K562 (cell line): ENCODE data around the gene ARPC2. TPM values are rescaled to one million over a fixed set of nuclear protein-coding genes. Genes with fewer than 3 reads are reported as not detected.

Experiments used
- ESRRA ChIP-seq: fragments of 450-650 bp; IDR thresholded peaks from 2 replicates; pipeline ENCODE4 v1.6.1; 2014; ENCODE audit warnings: low read depth, mild to moderate bottlenecking, moderate library complexity, borderline replicate concordance
- FIP1L1 ChIP-seq: fragments of 200-400 bp; formaldehyde crosslinking; IDR thresholded peaks from 2 replicates; pipeline ENCODE4 v1.6.1; 2018; ENCODE audit warnings: mild to moderate bottlenecking, low read depth, low read length; ENCODE audit not compliant: poor library complexity, severe bottlenecking
- KAT7 ChIP-seq: sonication (generic); formaldehyde crosslinking; IDR thresholded peaks from 2 replicates; pipeline ENCODE4 v1.8.0; 2022; ENCODE audit warnings: missing genetic modification reagents, mild to moderate bottlenecking, borderline replicate concordance
- MTA1 ChIP-seq: fragments of 450-650 bp; IDR thresholded peaks from 2 replicates; pipeline ENCODE4 v1.6.1; 2017; ENCODE audit warnings: borderline replicate concordance
- PHB2 ChIP-seq: fragments of 450-650 bp; IDR thresholded peaks from 2 replicates; pipeline ENCODE4 v1.6.1; 2017; ENCODE audit warnings: low read depth
- PTBP1 ChIP-seq: fragments of 200-400 bp; formaldehyde crosslinking; IDR thresholded peaks from 2 replicates; pipeline ENCODE4 v1.6.1; 2017; ENCODE audit warnings: low read depth, low read length
- RFX1 ChIP-seq: fragments of 450-650 bp; IDR thresholded peaks from 2 replicates; pipeline ENCODE4 v1.6.1; 2016; ENCODE audit warnings: mild to moderate bottlenecking, moderate library complexity
- SAFB2 ChIP-seq: fragments of 200-400 bp; formaldehyde crosslinking; IDR thresholded peaks from 2 replicates; pipeline ENCODE4 v1.6.1; 2018; ENCODE audit warnings: borderline replicate concordance, low read length, low read depth, moderate library complexity; ENCODE audit not compliant: severe bottlenecking
- SPI1 ChIP-seq: IDR thresholded peaks from 2 replicates; pipeline ENCODE4 v1.6.1; 2011; ENCODE audit warnings: low read depth, low read length, control low read depth, borderline replicate concordance
- STAT5A ChIP-seq: IDR thresholded peaks from 2 replicates; pipeline ENCODE4 v1.6.1; 2012; ENCODE audit warnings: low read length, inconsistent platforms, borderline replicate concordance
- STAT5B ChIP-seq: fragments of 250-450 bp; sonication (Bioruptor Pico); IDR thresholded peaks from 2 replicates; pipeline ENCODE4 v1.8.0; 2021; ENCODE audit warnings: mild to moderate bottlenecking, inconsistent platforms
- TBP ChIP-seq: optimal IDR thresholded peaks from 2 replicates; pipeline ENCODE3; 2011; ENCODE audit warnings: low read depth, low read length, improper control_type of control experiment
- TFAM ChIP-seq: fragments of 250-450 bp; sonication (Bioruptor Pico); conservative IDR thresholded peaks from 2 replicates; pipeline ENCODE4 v1.5.0; 2021; ENCODE audit warnings: mild to moderate bottlenecking, moderate library complexity
- ZFX ChIP-seq: sonication (generic); formaldehyde crosslinking; IDR thresholded peaks from 2 replicates; pipeline ENCODE4 v1.8.0; 2022; ENCODE audit warnings: mild to moderate bottlenecking, missing genetic modification reagents, moderate library complexity
- ZNF174 ChIP-seq: fragments of 250-450 bp; sonication (Bioruptor Pico); IDR thresholded peaks from 2 replicates; pipeline ENCODE4 v1.4.0; 2020; ENCODE audit warnings: mild to moderate bottlenecking
- ZNF224 ChIP-seq: sonication (generic); formaldehyde crosslinking; IDR thresholded peaks from 2 replicates; pipeline ENCODE4 v1.8.0; 2022; ENCODE audit warnings: mild to moderate bottlenecking, missing genetic modification reagents
- polyA plus RNA-seq, 8 experiments: library from polyadenylated mRNA; depleted of rRNA in 4 of 8; stranded (reverse) in 5 of 8; unstranded in 3 of 8; fragments of >200 nt; fragmentation: Nextera tagmentation in 2 of 8; fragmentation: Illumina TruSeq in 1 of 8; extraction: Ambion mirVana in 2 of 8; extraction: Trizol in 1 of 8; gene quantifications; 2 replicates each; pipeline versions ENCODE4 v1.2.1 to v1.2.3, GENCODE V29; 2011 to 2014; ENCODE audit warnings: inconsistent platforms in 1 of 8, missing spikeins in 1 of 8
- total RNA-seq, 7 experiments: library from RNA; depleted of rRNA in 6 of 7; stranded (reverse); fragments of >200 nt in 6 of 7; fragmentation: Illumina TruSeq in 2 of 7; extraction: Trizol in 2 of 7; gene quantifications; 2 replicates each; pipeline versions ENCODE4 v1.2.1 to v1.2.3, GENCODE V29; 2011 to 2021; ENCODE audit warnings: low replicate concordance in 1 of 7
- TF ChIP-seq, protein P1 (sequence below): fragments of 250-450 bp; sonication (Bioruptor Pico); IDR thresholded peaks from 2 replicates; pipeline ENCODE4 v1.4.0; 2020
- TF ChIP-seq, protein P2 (sequence below): fragments of 450-650 bp; formaldehyde crosslinking; IDR thresholded peaks from 2 replicates; pipeline ENCODE4 v1.4.0; 2022; ENCODE audit warnings: missing genetic modification characterization

ARPC2 gene
- total and polyA plus RNA-seq, 9 of the 15 experiments (the other 6 are each of a cell fraction or from before 2014, with no cell fraction given), result 81.9 to 187 (median 103) TPM

DNA sequence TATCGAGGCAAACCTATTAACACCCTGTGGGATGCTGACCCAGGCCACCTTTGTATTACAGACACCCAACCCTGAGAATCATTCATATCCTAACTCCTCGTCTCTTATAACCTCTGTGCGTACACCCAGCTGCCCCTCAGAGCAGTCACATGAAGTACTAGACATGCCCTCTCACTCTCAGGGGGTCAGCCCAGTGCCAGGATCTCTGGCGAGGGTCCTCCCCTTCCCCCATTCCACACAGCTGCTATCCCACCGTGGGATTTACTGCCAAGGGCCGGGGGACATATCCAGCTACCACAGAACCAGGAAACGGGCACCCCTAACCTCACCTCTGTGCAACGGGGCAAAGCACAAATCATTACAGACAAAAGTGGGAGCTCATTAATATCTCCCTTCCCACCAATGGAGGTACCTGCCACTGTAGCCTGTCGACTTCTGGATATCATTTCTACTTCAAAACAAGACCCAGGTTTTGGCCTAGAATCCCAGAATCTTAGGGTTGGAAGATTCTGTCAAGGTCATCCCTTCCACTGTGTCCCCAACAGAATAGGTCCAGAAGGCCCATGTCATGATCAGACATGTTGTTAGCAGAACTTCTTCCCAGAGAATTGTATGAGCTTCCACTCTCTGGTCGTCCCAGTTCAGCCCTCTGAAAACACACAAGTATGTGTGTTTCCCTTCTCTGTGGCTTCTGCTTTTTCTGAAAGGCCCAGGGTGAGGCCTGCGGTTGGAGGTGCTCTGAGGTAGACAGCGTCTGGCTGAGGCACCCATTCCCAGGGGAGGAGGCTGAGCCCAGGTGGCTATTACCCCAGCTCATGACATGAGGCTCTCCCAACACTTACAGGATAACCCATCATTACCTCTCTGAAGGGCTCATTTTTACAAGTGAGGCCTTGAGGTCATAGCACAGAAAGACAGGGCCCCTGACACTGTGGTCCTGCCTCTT lies 73.6 kb downstream of the ARPC2 start (continued):
- TF ChIP-seq, protein P1, sequence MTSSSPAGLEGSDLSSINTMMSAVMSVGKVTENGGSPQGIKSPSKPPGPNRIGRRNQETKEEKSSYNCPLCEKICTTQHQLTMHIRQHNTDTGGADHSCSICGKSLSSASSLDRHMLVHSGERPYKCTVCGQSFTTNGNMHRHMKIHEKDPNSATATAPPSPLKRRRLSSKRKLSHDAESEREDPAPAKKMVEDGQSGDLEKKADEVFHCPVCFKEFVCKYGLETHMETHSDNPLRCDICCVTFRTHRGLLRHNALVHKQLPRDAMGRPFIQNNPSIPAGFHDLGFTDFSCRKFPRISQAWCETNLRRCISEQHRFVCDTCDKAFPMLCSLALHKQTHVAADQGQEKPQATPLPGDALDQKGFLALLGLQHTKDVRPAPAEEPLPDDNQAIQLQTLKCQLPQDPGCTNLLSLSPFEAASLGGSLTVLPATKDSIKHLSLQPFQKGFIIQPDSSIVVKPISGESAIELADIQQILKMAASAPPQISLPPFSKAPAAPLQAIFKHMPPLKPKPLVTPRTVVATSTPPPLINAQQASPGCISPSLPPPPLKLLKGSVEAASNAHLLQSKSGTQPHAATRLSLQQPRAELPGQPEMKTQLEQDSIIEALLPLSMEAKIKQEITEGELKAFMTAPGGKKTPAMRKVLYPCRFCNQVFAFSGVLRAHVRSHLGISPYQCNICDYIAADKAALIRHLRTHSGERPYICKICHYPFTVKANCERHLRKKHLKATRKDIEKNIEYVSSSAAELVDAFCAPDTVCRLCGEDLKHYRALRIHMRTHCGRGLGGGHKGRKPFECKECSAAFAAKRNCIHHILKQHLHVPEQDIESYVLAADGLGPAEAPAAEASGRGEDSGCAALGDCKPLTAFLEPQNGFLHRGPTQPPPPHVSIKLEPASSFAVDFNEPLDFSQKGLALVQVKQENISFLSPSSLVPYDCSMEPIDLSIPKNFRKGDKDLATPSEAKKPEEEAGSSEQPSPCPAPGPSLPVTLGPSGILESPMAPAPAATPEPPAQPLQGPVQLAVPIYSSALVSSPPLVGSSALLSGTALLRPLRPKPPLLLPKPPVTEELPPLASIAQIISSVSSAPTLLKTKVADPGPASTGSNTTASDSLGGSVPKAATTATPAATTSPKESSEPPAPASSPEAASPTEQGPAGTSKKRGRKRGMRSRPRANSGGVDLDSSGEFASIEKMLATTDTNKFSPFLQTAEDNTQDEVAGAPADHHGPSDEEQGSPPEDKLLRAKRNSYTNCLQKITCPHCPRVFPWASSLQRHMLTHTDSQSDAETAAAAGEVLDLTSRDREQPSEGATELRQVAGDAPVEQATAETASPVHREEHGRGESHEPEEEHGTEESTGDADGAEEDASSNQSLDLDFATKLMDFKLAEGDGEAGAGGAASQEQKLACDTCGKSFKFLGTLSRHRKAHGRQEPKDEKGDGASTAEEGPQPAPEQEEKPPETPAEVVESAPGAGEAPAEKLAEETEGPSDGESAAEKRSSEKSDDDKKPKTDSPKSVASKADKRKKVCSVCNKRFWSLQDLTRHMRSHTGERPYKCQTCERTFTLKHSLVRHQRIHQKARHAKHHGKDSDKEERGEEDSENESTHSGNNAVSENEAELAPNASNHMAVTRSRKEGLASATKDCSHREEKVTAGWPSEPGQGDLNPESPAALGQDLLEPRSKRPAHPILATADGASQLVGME, result no peak
- TF ChIP-seq MTA1 (no peak), SAFB2 (no peak), RFX1 (no peak), PHB2 (no peak), FIP1L1 (no peak), SPI1 (peak; percentile 75; the same call in 1 of the 2 replicates), ZNF224 (CRISPR knock-in tag) (no peak), PTBP1 (no peak), STAT5B (CRISPR knock-in tag) (no peak), ZFX (CRISPR knock-in tag) (peak; percentile 64; the same call in 1 of the 2 replicates), STAT5A (no peak), TFAM (no peak), ESRRA (0 out of 2 replicates have a peak, but pooled peaks have one; percentile 40), KAT7 (0 out of 2 replicates have a peak, but pooled peaks have one; percentile 87), ZNF174 (CRISPR knock-in tag) (no peak), TBP (peak; percentile 4)
- TF ChIP-seq, protein P2, sequence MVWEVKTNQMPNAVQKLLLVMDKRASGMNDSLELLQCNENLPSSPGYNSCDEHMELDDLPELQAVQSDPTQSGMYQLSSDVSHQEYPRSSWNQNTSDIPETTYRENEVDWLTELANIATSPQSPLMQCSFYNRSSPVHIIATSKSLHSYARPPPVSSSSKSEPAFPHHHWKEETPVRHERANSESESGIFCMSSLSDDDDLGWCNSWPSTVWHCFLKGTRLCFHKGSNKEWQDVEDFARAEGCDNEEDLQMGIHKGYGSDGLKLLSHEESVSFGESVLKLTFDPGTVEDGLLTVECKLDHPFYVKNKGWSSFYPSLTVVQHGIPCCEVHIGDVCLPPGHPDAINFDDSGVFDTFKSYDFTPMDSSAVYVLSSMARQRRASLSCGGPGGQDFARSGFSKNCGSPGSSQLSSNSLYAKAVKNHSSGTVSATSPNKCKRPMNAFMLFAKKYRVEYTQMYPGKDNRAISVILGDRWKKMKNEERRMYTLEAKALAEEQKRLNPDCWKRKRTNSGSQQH (CRISPR knock-in tag), result no peak
